ENCODE measurements around the gene ZIK1. TPM values are rescaled to one million over a fixed set of nuclear protein-coding genes. Genes with fewer than 3 reads are reported as not detected.

ZIK1 gene
- total RNA-seq, 1 donor from 2014 or later = 4.0 TPM

DNA sequence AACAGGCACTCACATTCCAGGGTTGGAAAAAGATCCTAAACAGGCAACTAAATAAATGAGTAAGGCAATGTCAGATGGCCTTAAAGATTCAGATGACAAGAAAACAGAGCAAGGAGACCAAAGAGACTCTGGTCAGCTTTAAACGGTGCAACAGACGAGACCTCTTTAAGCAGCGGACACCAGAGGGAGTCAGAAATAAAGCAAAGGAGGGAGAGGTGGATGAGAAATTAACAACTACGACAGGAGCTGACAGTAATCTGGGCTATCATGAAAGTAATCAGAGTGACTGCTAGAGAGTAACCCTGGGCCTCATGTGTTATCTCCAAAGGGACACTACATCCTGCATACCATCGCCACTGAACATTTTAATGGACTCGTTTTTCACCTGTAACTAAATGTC is 25.4 kb upstream of the ZIK1 start:
- H3K9me3 ChIP-seq (replicated peaks) = peaks cover 36% of the 10 kb centered on the region
- intact Hi-C loops (cut with micrococcal nuclease) = no loop called here

DNA sequence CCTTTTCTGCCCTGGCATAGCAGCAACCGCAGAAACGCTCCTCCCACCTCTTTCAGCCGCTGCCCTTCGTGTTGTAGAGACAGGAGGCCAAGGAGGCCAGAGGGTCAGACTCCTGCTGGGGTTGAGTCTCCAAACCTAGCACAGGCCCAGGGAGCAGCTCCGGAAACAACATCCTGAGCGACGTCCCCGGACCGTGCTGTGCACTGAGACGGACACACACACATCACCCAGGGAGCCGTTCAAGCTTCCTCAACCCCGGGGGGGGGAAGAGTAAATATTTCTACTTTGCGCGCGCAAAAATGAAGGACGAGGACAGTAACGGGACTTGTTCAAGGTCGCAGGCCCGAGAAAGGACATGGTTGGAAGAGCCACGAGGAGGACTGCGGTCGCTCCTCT is 24.9 kb upstream of the ZIK1 start:
- TF ChIP-seq, protein P1, sequence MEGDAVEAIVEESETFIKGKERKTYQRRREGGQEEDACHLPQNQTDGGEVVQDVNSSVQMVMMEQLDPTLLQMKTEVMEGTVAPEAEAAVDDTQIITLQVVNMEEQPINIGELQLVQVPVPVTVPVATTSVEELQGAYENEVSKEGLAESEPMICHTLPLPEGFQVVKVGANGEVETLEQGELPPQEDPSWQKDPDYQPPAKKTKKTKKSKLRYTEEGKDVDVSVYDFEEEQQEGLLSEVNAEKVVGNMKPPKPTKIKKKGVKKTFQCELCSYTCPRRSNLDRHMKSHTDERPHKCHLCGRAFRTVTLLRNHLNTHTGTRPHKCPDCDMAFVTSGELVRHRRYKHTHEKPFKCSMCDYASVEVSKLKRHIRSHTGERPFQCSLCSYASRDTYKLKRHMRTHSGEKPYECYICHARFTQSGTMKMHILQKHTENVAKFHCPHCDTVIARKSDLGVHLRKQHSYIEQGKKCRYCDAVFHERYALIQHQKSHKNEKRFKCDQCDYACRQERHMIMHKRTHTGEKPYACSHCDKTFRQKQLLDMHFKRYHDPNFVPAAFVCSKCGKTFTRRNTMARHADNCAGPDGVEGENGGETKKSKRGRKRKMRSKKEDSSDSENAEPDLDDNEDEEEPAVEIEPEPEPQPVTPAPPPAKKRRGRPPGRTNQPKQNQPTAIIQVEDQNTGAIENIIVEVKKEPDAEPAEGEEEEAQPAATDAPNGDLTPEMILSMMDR (IDR thresholded peaks at IDR 0.05; ENCODE audit: borderline replicate concordance) = no peak
- Histone ChIP-seq H3K9me3 (replicated peaks) (peaks cover 36% of the 10 kb centered on the region), H3K27ac (replicated peaks) (peak overlapping the region; percentile 88), H3K36me3 (peaks cover 25% of the 10 kb centered on the region), H3K4me3 (peak overlapping the region; percentile 100), H3K27me3 (ENCODE audit: low read depth) (no peaks in the 10 kb centered on the region), H3K4me1 (peaks cover 40% of the 10 kb centered on the region)
- intact Hi-C loops (cut with micrococcal nuclease) = no loop called here
- peak; percentile 18 for DNase-seq

More for the DNA sequence above, 25.4 kb upstream of the ZIK1 start:
- peak overlapping the region; percentile 88 for H3K27ac ChIP-seq (replicated peaks)
- peak overlapping the region; percentile 100 for H3K4me3 ChIP-seq
- DNase-seq = no peak
- peaks cover 30% of the 10 kb centered on the region for H3K36me3 ChIP-seq
- H3K27me3 ChIP-seq (ENCODE audit: low read depth) = no peaks in the 10 kb centered on the region
- TF ChIP-seq, protein P1 (IDR thresholded peaks at IDR 0.05; ENCODE audit: borderline replicate concordance) = peak; percentile 14
- peaks cover 40% of the 10 kb centered on the region for H3K4me1 ChIP-seq

DNA sequence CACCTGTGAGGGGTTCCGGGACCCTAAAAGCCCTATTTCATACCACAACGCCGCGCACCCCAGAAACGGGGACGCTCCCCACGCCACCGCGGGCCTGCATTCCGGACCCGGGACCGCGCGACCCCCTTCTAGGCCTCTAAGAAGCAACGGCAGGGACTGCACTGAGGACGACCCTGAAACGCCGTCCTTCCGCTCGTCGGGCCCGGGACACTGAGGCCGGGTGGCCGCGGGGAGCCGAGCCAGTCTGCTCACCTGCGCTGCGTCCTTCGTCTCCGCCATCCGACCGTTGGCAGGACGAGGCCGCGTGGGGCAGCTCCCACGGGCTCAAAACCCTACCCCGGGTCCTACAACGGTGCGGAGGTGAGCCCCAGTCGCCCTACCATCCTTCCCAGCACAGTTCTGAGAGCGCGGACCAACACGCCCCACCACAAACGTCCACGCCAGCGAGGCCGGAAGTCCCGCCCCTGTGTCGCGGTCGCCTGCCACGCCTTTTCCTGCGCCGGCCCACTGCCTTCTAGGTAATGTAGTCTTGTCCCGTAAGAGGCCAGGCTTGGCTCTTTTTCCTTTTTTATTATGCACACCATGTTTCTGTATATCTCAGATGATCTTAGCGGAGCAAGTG is 24.4 kb upstream of the ZIK1 start, which contains the start of gene ZNF550:
Gene ZNF550 (minus strand): TSS at position 460 of the 622 bp plus-strand sequence. CDS start 181 bp downstream, at position 279.
- H3K4me3 ChIP-seq = peak within 1 kb of the TSS; percentile 100
- H3K4me1 ChIP-seq = peaks cover 40% of the 10 kb centered on the region
- peak within 1 kb of the TSS; percentile 88 for H3K27ac ChIP-seq (replicated peaks)
- H3K27me3 ChIP-seq (ENCODE audit: low read depth) = no peaks in the 10 kb centered on the region
- intact Hi-C loops (cut with micrococcal nuclease) = no loop called here
- DNase-seq = peak; percentile 92
- TF ChIP-seq, protein P1 (IDR thresholded peaks at IDR 0.05; ENCODE audit: borderline replicate concordance) = no peak
- H3K9me3 ChIP-seq (replicated peaks) = peaks cover 36% of the 10 kb centered on the region
- peaks cover 20% of the 10 kb centered on the region for H3K36me3 ChIP-seq

DNA sequence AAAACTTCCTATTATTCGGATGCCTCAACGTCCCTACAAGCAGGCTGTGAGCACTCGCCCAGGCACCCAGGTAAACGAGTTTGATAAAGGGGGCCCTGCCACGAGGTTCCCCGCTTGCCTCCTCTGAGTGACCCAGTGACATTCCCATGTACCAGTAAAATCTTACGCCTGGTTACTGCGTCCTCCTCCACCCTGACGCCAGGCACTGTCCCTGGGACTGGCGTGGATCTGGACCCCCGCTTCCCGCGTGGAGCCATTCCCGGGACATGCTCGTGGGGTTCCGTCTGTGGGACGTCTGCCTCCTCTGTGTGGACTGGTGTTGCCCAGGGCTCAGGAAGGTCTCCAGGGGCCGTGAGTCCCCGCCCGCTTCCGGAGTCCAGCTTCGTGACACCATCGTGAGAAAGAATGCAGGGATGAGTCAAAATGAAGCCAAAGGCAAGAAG is 23.9 kb upstream of the ZIK1 start:
- DNase-seq = peak; percentile 51
- peaks cover 36% of the 10 kb centered on the region for H3K9me3 ChIP-seq (replicated peaks)

DNA sequence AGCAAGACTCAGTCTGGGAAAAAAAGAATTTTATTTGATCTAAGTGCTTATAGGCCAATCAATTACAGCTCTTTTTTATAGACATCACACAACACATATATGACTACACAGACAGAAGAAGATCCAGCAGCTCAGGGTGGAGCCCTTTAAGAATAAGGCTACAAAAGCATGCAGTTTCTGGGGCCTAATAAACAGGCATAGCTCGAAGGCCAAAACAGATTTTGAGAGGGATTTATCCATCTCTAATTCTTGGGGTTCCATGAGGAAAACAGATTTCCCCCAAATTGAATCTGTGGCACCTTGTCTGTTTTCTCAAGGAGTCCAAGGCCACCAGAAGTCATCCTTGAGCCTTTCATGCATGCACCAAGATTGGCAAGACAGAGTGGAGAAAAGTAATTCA is 20.4 kb upstream of the ZIK1 start:
- Histone ChIP-seq H3K4me3 (no peak overlapping the region), H3K4me1 (peaks cover 23% of the 10 kb centered on the region), H3K36me3 (peaks cover 14% of the 10 kb centered on the region), H3K27ac (replicated peaks) (no peak overlapping the region), H3K27me3 (ENCODE audit: low read depth) (no peaks in the 10 kb centered on the region), H3K9me3 (replicated peaks) (peaks cover 61% of the 10 kb centered on the region)
- TF ChIP-seq, protein P1 (IDR thresholded peaks at IDR 0.05; ENCODE audit: borderline replicate concordance) = no peak
- intact Hi-C loops (cut with micrococcal nuclease) = no loop called here
- no peak for DNase-seq

More for the DNA sequence above, 23.9 kb upstream of the ZIK1 start:
- no peaks in the 10 kb centered on the region for H3K27me3 ChIP-seq (ENCODE audit: low read depth)
- peak overlapping the region; percentile 88 for H3K27ac ChIP-seq (replicated peaks)
- peaks cover 15% of the 10 kb centered on the region for H3K36me3 ChIP-seq
- TF ChIP-seq, protein P1 (IDR thresholded peaks at IDR 0.05; ENCODE audit: borderline replicate concordance) = no peak
- intact Hi-C loops (cut with micrococcal nuclease) = no loop called here
- H3K4me1 ChIP-seq = peaks cover 40% of the 10 kb centered on the region
- peak overlapping the region; percentile 100 for H3K4me3 ChIP-seq

Measured in left ventricle myocardium inferior (tissue), 1 donor.